Activated T-cell treated with anti-CD3 and anti-CD28 coated beads for 1 hour (primary cell): Measurements from ENCODE around the gene USP36.
"Not testable (repeated sequence)": the region's sequence is repeated elsewhere in the genome, so short reads cannot be mapped to it uniquely, and the experiment has no call there.

Experiments used
- DNase-seq: peaks from one replicate; pipeline ENCODE4 v3.0.0-alpha.2; 2020; ENCODE audit warnings: low read depth

The USP36 gene

GRCh38 chr17:78766225-78766624 is 74.4 kb downstream of the USP36 start:
- DNase-seq: no peak

- no peak for DNase-seq
These were observed 74.8 kb downstream of the USP36 start for GRCh38 chr17:78765821-78766220.

GRCh38 chr17:78764871-78765270 is 75.7 kb downstream of the USP36 start:
- no peak for DNase-seq

GRCh38 chr17:78763561-78763960 is 77.1 kb downstream of the USP36 start:
- DNase-seq: no peak

- no peak for DNase-seq
These were observed 78.7 kb downstream of the USP36 start for GRCh38 chr17:78761789-78762406.

- no peak for DNase-seq
These were observed 80.7 kb downstream of the USP36 start for GRCh38 chr17:78759969-78760352.

GRCh38 chr17:78759203-78759968 is 81.2 kb downstream of the USP36 start:
- peak; percentile 66 for DNase-seq

GRCh38 chr17:78753316-78754250 is 87.0 kb downstream of the USP36 start:
- DNase-seq: no peak

- DNase-seq: no peak
These were observed 89.0 kb downstream of the USP36 start for GRCh38 chr17:78751447-78752161.

GRCh38 chr17:78751000-78751399 is 89.6 kb downstream of the USP36 start:
- DNase-seq: not testable (repeated sequence)

GRCh38 chr17:78748730-78749317 is 91.8 kb downstream of the USP36 start:
- peak; percentile 61 for DNase-seq

- DNase-seq: no peak
These were observed 92.4 kb downstream of the USP36 start for GRCh38 chr17:78748048-78748729.

GRCh38 chr17:78747488-78747887 is 93.1 kb downstream of the USP36 start:
- DNase-seq: no peak

- DNase-seq: no peak
These were observed 93.7 kb downstream of the USP36 start for GRCh38 chr17:78746949-78747269.

GRCh38 chr17:78746263-78746948 is 94.2 kb downstream of the USP36 start:
- no peak for DNase-seq
